Right ventricle myocardium superior (tissue), 1 donor: Measurements from ENCODE around the gene ADAMTS19. TPM values are rescaled to one million over a fixed set of nuclear protein-coding genes. Genes with fewer than 3 reads are reported as not detected.

Experiments used
- ATAC-seq: fragments of 200-7000 bp; cut with Tn5 transposase; one replicate; pipeline ENCODE4 v1.9.1; 2020; ENCODE audit warnings: mild to moderate bottlenecking; ENCODE audit not compliant: poor library complexity
- DNase-seq: peaks from one replicate; pipeline ENCODE4 v3.0.0-alpha.2; 2020
- intact Hi-C: fragments of 100-400 bp; cut with DNase I; formaldehyde crosslinking; loops from one replicate; pipeline ENCODE4 v1.11.2; 2022
- total RNA-seq: library from RNA; stranded (reverse); fragmentation: NEBNext Ultra II Directional; extraction: Animal tissue kit (Norgen Biotek cat#: 25700); gene quantifications from one replicate; pipeline ENCODE4 v1.2.1, GENCODE V29; 2021
- donor health status: DM: no; HTN: yes; CAD: no; lungs with severe emphysema.

The ADAMTS19 gene
- total RNA-seq, 1 donor from 2014 or later, result 0.81 TPM

- DNase-seq (no peak), ATAC-seq (no peak)
- intact Hi-C loops, result no loop called here
Observed at GRCh38 chr5:129718471-129719090, 258.5 kb downstream of the ADAMTS19 start.

GRCh38 chr5:129724222-129724621 lies 264.1 kb downstream of the ADAMTS19 start:
- intact Hi-C loops, result no loop called here
- ATAC-seq, result no peak

GRCh38 chr5:129724647-129725046 lies 264.5 kb downstream of the ADAMTS19 start:
- DNase-seq (no peak), ATAC-seq (no peak)
- intact Hi-C loops, result no loop called here

More at GRCh38 chr5:129724222-129724621, 264.1 kb downstream of the ADAMTS19 start:
- DNase-seq, result no peak

GRCh38 chr5:129739773-129740172 lies 279.7 kb downstream of the ADAMTS19 start:
- no peak for DNase-seq
- intact Hi-C loops, result no loop called here

GRCh38 chr5:129743541-129744187 lies 283.6 kb downstream of the ADAMTS19 start:
- intact Hi-C loops, result no loop called here
- ATAC-seq, result no peak
- DNase-seq, result no peak

More at GRCh38 chr5:129739773-129740172, 279.7 kb downstream of the ADAMTS19 start:
- ATAC-seq, result no peak

GRCh38 chr5:129745997-129746396 lies 285.9 kb downstream of the ADAMTS19 start:
- ATAC-seq (no peak), DNase-seq (no peak)
- intact Hi-C loops, result no loop called here

GRCh38 chr5:129746876-129747275 lies 286.8 kb downstream of the ADAMTS19 start:
- ATAC-seq, result no peak
- intact Hi-C loops, result no loop called here
- no peak for DNase-seq

- intact Hi-C loops, result no loop called here
- DNase-seq (no peak), ATAC-seq (no peak)
Observed at GRCh38 chr5:129747572-129748407, 287.7 kb downstream of the ADAMTS19 start, which contains the start of gene MINAR2. TSS of gene MINAR2 (plus strand) at chr5:129748094. CDS start at chr5:129748191, 97 bp downstream.

GRCh38 chr5:129748913-129749880 lies 289.1 kb downstream of the ADAMTS19 start:
- ATAC-seq, result no peak
- DNase-seq, result no peak
- intact Hi-C loops, result no loop called here

- DNase-seq, result no peak
- no peak for ATAC-seq
- intact Hi-C loops, result no loop called here
Observed at GRCh38 chr5:129760636-129761325, 300.7 kb downstream of the ADAMTS19 start.

GRCh38 chr5:129763651-129764050 lies 303.6 kb downstream of the ADAMTS19 start:
- DNase-seq (no peak), ATAC-seq (no peak)
- intact Hi-C loops, result no loop called here

GRCh38 chr5:129766798-129767197 lies 306.7 kb downstream of the ADAMTS19 start:
- no peak for DNase-seq
- ATAC-seq, result no peak

GRCh38 chr5:129767927-129768380 lies 307.9 kb downstream of the ADAMTS19 start:
- ATAC-seq (peak; percentile 95), DNase-seq (no peak)
- intact Hi-C loops, result no loop called here

More at GRCh38 chr5:129766798-129767197, 306.7 kb downstream of the ADAMTS19 start:
- intact Hi-C loops, result no loop called here

- intact Hi-C loops, result no loop called here
- DNase-seq (no peak), ATAC-seq (no peak)
Observed at GRCh38 chr5:129768735-129769134, 308.6 kb downstream of the ADAMTS19 start.

- no peak for DNase-seq
- ATAC-seq, result no peak
- intact Hi-C loops, result no loop called here
Observed at GRCh38 chr5:129770024-129770820, 310.1 kb downstream of the ADAMTS19 start.

GRCh38 chr5:129771058-129771838 lies 311.1 kb downstream of the ADAMTS19 start:
- DNase-seq, result no peak
- ATAC-seq, result peak; percentile 72

More at GRCh38 chr5:129771058-129771838, 311.1 kb downstream of the ADAMTS19 start:
- intact Hi-C loops, result no loop called here
